Activated effector memory CD4-positive, alpha-beta T cell treated with Interleukin-2 at 50 U/mL for 16 hours (primary cell): Measurements from ENCODE around the gene ITSN2.

ENCODE experiments used
- DNase-seq: peaks from one replicate; pipeline ENCODE4 v3.0.0-alpha.2; 2020

ITSN2 gene

DNA sequence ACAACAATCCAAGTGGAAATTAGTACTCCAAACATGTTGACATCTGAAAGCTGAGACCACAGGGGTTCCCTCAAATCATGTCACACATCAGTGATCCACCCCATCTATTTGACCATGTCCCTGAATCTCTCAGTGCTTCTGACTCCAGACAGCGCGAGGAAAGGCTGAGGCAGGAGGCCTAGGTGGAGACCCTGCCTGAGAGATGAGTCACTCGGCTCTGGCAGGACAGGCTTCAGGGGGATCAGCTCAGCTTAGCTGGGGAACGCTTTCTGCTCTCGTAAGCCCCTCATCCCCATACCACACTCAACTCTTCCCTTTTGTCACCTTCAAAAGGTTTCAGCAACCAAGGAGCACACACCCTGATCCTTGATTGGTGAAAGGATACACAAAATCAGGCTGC is 191.3 kb downstream of the ITSN2 start:
- no peak for DNase-seq

DNA sequence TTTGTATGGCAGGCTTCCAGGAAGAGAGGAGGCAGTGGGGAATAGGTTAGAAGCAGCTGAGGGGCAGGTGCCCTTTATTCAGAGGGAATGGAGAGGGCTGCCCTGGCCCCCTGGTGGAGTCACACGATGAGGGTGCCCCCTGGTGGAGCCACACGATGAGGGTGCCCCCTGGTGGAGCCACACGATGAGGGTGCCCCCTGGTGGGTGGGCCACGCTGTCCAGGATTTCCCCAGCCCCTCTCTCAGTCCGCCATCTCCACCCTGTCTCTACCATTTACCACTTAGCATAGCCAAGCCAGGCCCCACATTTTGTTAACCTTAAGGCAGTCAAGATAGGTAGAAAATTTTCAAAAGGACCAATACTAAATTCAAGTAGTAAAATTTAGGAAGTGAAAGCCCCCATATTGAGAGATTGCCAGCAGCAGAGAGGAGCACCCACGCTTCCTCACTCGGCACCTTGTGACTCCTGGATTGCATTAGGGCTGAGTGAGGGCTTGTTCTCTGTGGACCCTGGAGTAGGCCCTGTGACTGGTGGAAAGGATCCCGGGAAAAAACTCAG is 195.8 kb downstream of the ITSN2 start:
- DNase-seq: no peak

- no peak for DNase-seq
Observed at GRCh38 chr2:24163601-24164000, 196.7 kb downstream of the ITSN2 start.

DNA sequence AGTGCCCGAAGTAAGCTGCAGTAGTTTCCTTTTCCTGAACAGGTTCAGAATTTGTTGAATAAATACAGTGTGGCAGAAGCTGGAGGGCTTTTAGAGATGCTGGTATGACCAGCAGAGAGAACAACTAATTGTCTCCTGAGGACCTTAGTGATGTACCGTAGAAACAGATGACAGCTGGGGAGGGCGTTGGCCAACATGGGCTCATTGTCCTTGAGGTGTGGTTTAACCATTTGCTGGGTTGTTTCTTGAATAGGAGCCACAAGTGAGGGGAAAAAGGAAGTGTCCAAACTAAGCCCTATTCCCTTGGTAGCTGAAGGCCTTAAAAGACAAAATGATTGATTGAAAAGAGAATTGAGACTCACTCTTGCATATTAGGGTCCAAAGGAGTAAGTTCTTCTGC is 197.2 kb downstream of the ITSN2 start:
- DNase-seq: no peak

DNA sequence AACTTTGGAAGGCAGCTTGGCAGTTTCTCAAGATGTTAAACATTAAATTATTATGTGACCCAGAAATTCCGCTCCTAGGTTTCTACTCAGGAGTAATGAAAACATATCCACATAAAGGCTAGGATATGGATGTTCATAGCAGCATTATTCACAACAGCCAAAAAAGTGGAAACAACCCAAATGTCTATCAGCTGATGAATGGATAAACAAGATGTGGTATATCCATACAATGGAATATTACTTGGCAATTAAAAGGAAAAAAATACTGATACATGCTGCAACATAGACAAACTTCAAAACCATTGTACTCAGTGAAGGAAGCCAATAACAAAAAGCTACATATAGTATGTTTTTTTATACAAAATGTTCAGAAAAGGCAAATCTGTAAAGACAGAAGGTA is 197.8 kb downstream of the ITSN2 start:
- no peak for DNase-seq

- no peak for DNase-seq
Observed at GRCh38 chr2:24160761-24161160, 199.6 kb downstream of the ITSN2 start.

DNA sequence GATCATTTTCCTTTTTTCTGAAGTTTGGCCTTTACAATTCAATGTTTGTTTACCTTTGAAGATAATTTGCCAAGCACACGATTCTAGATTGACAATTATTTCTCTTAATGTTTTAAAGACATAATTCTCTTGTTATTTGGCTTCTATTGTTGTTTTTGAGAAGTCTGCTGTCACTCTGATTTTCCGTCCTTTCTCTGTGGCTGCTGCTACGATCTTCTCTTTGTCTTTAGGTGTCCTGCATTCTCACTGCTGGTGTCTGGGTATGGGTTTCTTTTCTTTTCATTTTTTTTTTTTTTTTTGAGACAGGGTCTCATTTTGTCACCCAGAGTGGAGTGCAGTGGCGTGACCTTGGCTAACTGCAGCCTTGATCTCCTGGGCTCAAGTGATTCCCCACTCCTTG is 200.6 kb downstream of the ITSN2 start:
- no peak for DNase-seq

DNA sequence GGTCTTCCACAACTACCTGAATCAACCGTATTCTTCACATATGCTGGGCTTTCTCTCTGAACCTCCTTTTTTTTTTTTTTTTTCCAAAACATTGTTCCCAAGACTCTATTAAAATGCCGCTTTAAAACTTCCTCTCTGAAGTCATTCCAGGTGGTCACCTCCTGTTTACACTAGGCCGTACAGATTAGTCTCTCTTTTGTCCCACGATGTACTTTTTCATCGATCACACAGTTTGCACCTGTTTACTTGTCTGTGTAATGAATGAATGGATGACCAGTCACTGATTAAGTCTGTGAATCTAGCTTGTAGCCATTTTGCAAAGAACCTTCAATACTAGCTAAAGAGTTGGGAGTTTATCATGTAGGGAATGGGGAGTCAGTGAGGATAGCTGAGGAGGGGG is 202.2 kb downstream of the ITSN2 start:
- no peak for DNase-seq

DNA sequence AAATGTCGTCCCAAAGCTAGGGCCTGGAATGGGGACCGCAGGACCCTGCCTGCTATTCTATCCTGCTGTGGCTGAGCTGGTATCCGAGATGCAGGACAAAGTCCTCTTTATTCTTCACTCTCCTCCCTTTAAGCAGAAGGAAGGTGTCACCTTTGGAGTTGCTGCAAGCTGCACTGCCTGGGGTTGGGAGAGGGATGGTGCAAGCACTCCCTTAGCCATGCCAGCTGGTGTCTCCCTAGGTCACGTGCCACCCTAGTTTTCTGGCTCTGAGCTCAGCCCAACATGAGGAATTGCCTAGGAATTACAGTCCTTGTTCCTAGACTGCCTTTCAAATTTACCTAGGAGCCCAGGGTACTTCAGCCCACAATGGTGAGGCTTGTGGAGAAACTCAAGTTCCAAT is 206.9 kb downstream of the ITSN2 start:
- DNase-seq: no peak
